PFSK-1 (cell line): ENCODE measurements around the gene ERVK3-1.

Source experiments
- FOXP2 ChIP-seq: optimal IDR thresholded peaks from 2 replicates; pipeline ENCODE3; 2011; ENCODE audit warnings: borderline replicate concordance, control low read depth, inconsistent platforms; ENCODE audit not compliant: insufficient read depth; ENCODE audit errors: extremely low read length, extremely low read depth
- POLR2AphosphoS5 ChIP-seq: IDR thresholded peaks from 2 replicates; pipeline ENCODE4 v1.6.1; 2012; ENCODE audit warnings: low read depth, mild to moderate bottlenecking, control low read depth, low read length, moderate library complexity
- SIN3A ChIP-seq: IDR thresholded peaks from 2 replicates; pipeline ENCODE4 v1.6.1; 2012; ENCODE audit warnings: mild to moderate bottlenecking, low read length, moderate library complexity, borderline replicate concordance; ENCODE audit not compliant: insufficient read depth
- TAF1 ChIP-seq: IDR thresholded peaks from 2 replicates; pipeline ENCODE4 v1.6.1; 2012; ENCODE audit warnings: low read length, control low read depth, borderline replicate concordance; ENCODE audit not compliant: insufficient read depth
- TF ChIP-seq, protein P1 (sequence below), 2 experiments: IDR thresholded peaks; 2 replicates each; pipeline versions ENCODE4 v1.6.1 to v1.8.0; 2011 to 2012; ENCODE audit warnings: low read depth in 2 of 2, low read length in 2 of 2, control low read depth in 1 of 2, inconsistent platforms in 1 of 2, mild to moderate bottlenecking in 1 of 2, moderate library complexity in 1 of 2; ENCODE audit not compliant: insufficient read depth in 1 of 2

The ERVK3-1 gene

DNA sequence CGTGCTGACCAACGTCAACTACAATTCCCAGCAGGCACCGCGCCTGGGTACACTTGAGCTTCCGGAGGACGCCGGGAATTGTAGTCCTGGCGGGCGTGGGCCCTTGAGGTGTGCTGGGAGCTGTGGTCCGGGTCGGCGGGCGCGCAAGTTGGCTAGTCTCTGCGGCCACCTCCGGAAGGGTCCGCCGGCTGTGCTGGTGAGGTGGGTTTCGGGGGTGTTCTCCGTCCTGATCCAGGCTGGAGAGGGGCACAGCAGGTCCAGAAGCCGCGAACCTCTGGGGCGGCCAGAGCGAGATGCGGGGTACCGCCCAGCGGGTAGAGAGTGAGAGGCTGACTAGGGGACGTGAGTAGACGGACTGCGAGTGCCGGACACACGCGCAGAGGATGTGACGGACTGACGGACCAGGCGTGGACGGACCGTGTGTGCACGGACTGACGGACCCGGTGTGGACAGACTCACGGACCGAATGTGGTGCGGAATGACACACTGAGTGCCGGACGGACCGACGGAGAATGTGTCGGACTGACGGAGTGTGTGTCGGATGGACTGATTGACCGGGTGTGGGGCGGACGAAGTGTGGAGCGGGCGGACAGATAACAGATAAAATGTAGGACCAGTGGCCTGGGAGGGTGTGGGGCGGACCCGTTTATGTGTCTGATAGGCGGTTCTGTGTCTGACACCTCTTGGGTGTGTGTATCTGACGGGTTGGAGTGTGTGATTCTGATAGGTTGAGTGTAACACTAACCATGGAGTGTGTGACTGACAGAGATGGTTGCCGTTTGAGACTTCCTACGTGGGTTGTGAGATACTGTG is 21.9 kb downstream of the ERVK3-1 start, which contains the start of gene ZSCAN22:
ZSCAN22 (plus strand) TSS at position 81 of the 813 bp plus-strand sequence. CDS start 7,809 bp downstream, outside the sequence.
- TF ChIP-seq SIN3A (peak; percentile 76; the same call in 1 of the 2 replicates), TAF1 (peak; percentile 91; the same call in 1 of the 2 replicates), POLR2AphosphoS5 (peak; percentile 87), FOXP2 (peak; percentile 98)
- TF ChIP-seq, protein P1, sequence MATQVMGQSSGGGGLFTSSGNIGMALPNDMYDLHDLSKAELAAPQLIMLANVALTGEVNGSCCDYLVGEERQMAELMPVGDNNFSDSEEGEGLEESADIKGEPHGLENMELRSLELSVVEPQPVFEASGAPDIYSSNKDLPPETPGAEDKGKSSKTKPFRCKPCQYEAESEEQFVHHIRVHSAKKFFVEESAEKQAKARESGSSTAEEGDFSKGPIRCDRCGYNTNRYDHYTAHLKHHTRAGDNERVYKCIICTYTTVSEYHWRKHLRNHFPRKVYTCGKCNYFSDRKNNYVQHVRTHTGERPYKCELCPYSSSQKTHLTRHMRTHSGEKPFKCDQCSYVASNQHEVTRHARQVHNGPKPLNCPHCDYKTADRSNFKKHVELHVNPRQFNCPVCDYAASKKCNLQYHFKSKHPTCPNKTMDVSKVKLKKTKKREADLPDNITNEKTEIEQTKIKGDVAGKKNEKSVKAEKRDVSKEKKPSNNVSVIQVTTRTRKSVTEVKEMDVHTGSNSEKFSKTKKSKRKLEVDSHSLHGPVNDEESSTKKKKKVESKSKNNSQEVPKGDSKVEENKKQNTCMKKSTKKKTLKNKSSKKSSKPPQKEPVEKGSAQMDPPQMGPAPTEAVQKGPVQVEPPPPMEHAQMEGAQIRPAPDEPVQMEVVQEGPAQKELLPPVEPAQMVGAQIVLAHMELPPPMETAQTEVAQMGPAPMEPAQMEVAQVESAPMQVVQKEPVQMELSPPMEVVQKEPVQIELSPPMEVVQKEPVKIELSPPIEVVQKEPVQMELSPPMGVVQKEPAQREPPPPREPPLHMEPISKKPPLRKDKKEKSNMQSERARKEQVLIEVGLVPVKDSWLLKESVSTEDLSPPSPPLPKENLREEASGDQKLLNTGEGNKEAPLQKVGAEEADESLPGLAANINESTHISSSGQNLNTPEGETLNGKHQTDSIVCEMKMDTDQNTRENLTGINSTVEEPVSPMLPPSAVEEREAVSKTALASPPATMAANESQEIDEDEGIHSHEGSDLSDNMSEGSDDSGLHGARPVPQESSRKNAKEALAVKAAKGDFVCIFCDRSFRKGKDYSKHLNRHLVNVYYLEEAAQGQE (IDR thresholded peaks at IDR 0.05; ENCODE audit: insufficient read depth in 1 of 2, low read depth in 2 of 2, low read length in 2 of 2), result 0 out of 4 replicates have a peak, but pooled peaks of 1 of the 2 experiments have one; percentile 51

GRCh38 chr19:58328999-58329398 is 23.8 kb downstream of the ERVK3-1 start:
- TF ChIP-seq TAF1, result no peak
- TF ChIP-seq SIN3A, result no peak
- TF ChIP-seq, protein P1 (IDR thresholded peaks at IDR 0.05; ENCODE audit: insufficient read depth in 1 of 2, low read depth in 2 of 2, low read length in 2 of 2), result no peak
- TF ChIP-seq FOXP2, result no peak
- TF ChIP-seq POLR2AphosphoS5, result no peak

DNA sequence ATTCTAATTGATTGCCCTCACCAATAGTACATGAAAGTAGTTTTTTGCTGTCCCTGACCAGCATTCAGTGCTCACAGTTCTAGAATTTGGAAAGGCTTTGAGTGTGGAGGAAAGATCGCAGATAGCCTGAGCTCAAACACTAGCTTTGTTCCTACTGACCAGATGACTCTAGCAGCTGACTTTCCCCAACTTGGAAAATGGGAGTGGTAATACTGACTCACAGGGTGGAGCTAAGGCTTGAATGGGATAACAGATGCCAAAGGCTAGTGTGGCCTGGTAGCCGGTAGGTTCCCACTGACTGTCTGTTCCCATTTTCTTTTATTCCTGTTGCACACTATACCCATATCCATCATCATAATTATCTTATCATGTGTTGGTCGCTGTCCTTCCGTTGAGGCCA is 25.3 kb downstream of the ERVK3-1 start:
- TF ChIP-seq TAF1 (no peak), POLR2AphosphoS5 (no peak), SIN3A (no peak), FOXP2 (no peak)
- TF ChIP-seq, protein P1 (IDR thresholded peaks at IDR 0.05; ENCODE audit: insufficient read depth in 1 of 2, low read depth in 2 of 2, low read length in 2 of 2), result no peak

DNA sequence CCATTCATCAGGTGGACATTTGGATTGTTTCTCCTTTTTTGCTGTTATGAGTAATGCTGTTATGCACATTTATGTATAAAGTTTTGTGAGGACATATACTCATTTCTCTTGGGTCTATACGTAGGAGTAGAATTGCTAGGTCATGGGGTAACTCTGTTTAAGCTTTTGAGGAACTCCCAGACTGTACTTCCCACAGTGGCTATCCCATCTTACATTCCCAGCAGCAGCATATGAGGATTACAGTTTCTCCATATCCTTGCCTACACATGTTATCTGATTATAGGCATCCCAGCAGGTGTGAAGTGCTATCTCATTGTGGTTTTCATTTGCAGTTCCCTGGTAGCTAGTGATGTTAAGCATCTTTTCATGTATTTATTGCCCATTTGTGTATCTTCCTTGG is 27.5 kb downstream of the ERVK3-1 start:
- TF ChIP-seq POLR2AphosphoS5, result no peak
- TF ChIP-seq TAF1, result no peak

- TF ChIP-seq TAF1 (no peak), FOXP2 (no peak), SIN3A (no peak), POLR2AphosphoS5 (no peak)
- TF ChIP-seq, protein P1 (IDR thresholded peaks at IDR 0.05; ENCODE audit: insufficient read depth in 1 of 2, low read depth in 2 of 2, low read length in 2 of 2), result no peak
These were observed 29.6 kb downstream of the ERVK3-1 start for GRCh38 chr19:58334691-58335249.
